ENCODE results near the gene GSAP.

GSAP gene

DNA sequence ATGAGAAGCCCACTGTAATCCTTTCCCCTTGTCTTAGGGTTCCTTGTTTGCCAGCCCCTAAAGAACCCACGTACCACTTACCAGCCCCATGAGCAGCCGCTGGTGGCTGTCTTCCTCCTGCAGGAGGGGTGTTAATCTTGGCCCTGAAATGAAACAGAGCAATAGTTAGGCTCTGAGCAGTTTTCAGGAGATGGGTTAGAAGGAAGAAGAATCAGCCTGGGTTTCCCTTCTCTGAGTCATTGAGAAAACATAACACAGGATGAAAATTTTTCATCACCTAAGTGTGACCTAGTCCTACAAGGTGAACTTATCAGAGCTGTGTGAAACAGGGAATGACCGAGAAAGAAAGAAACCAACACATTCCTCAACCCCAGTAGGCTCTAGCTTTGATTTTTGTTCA is 90.0 kb downstream of the GSAP start:
- Histone ChIP-seq H3K36me3 (ENCODE audit: insufficient read depth) (no peaks in the 10 kb centered on the region), H3K9ac (no peak overlapping the region), H3K4me3 (IDR thresholded peaks at IDR 0.05; ENCODE audit: insufficient read depth, low read depth, low read length) (no peak overlapping the region), H3K27me3 (ENCODE audit: insufficient read depth, low read depth) (no peaks in the 10 kb centered on the region), H3K79me2 (ENCODE audit: insufficient read depth, low read depth) (no peaks in the 10 kb centered on the region), H3K27ac (no peak overlapping the region), H4K20me1 (ENCODE audit: insufficient read depth) (no peaks in the 10 kb centered on the region), H3K4me2 (no peak overlapping the region), H3K4me1 (ENCODE audit: low read depth, poor library complexity, severe bottlenecking) (peaks cover 30% of the 10 kb centered on the region), H2AFZ (ENCODE audit: low read depth) (no peak overlapping the region)
- no peak for TF ChIP-seq CTCF (conservative IDR thresholded peaks at IDR 0.05; ENCODE audit: low read depth, low read length)

DNA sequence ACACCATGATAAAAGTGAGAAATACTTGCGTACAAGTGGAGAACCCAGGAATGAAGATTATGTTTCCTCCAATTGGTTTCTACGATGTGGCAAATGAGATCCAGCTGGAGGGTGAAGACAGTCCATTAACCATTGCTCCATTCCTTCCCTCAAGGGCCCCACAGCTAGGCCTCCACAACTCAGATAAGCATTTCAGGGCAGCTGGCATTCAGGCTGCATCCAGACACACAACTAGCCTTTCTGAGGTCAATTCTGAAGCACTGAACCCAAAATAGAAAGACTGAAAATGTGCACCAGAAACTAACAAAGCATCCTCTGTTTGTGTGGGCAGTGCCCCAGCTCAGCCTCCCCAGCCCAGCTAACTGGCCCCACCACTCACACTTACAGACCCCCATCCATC is 94.8 kb downstream of the GSAP start:
- TF ChIP-seq CTCF (conservative IDR thresholded peaks at IDR 0.05; ENCODE audit: low read depth, low read length): no peak
- Histone ChIP-seq H3K27me3 (ENCODE audit: insufficient read depth, low read depth) (no peaks in the 10 kb centered on the region), H3K4me1 (ENCODE audit: low read depth, poor library complexity, severe bottlenecking) (no peaks in the 10 kb centered on the region), H4K20me1 (ENCODE audit: insufficient read depth) (no peaks in the 10 kb centered on the region), H3K4me2 (no peak overlapping the region), H3K79me2 (ENCODE audit: insufficient read depth, low read depth) (no peaks in the 10 kb centered on the region), H3K4me3 (IDR thresholded peaks at IDR 0.05; ENCODE audit: insufficient read depth, low read depth, low read length) (no peak overlapping the region), H3K27ac (no peak overlapping the region), H2AFZ (ENCODE audit: low read depth) (no peak overlapping the region), H3K9ac (no peak overlapping the region), H3K36me3 (ENCODE audit: insufficient read depth) (no peaks in the 10 kb centered on the region)

DNA sequence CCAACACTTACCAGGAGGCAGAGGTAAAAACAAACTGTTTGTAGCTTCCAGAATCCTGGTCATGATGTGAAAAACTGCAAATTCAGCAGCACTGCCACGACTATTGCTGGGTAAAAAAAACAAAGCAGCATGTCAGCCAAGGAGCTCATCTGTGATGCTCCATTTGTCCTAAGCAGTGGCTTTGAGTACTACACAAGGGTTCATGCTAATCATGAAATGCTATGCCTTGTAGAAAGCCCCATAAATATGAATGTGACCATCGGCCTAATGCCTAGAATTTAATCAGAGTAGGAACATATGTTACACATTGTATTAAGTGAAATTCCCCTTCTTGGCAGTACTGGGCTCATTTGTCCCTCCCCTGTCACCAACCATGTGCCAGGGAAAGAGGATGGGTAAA is 95.4 kb downstream of the GSAP start:
- Histone ChIP-seq H3K4me1 (ENCODE audit: low read depth, poor library complexity, severe bottlenecking) (no peaks in the 10 kb centered on the region), H3K36me3 (ENCODE audit: insufficient read depth) (no peaks in the 10 kb centered on the region), H3K79me2 (ENCODE audit: insufficient read depth, low read depth) (no peaks in the 10 kb centered on the region), H3K4me2 (no peak overlapping the region), H4K20me1 (ENCODE audit: insufficient read depth) (no peaks in the 10 kb centered on the region), H3K27ac (no peak overlapping the region), H3K9ac (no peak overlapping the region), H2AFZ (ENCODE audit: low read depth) (no peak overlapping the region), H3K4me3 (IDR thresholded peaks at IDR 0.05; ENCODE audit: insufficient read depth, low read depth, low read length) (no peak overlapping the region), H3K27me3 (ENCODE audit: insufficient read depth, low read depth) (no peaks in the 10 kb centered on the region)
- TF ChIP-seq CTCF (conservative IDR thresholded peaks at IDR 0.05; ENCODE audit: low read depth, low read length): no peak

GRCh38 chr7:77320137-77320536 is 96.0 kb downstream of the GSAP start:
- no peak for TF ChIP-seq CTCF (conservative IDR thresholded peaks at IDR 0.05; ENCODE audit: low read depth, low read length)
- no peaks in the 10 kb centered on the region for H3K36me3 ChIP-seq (ENCODE audit: insufficient read depth)
- no peaks in the 10 kb centered on the region for H4K20me1 ChIP-seq (ENCODE audit: insufficient read depth)
- H3K27me3 ChIP-seq (ENCODE audit: insufficient read depth, low read depth): no peaks in the 10 kb centered on the region
- no peaks in the 10 kb centered on the region for H3K79me2 ChIP-seq (ENCODE audit: insufficient read depth, low read depth)
- no peak overlapping the region for H2AFZ ChIP-seq (ENCODE audit: low read depth)
- no peak overlapping the region for H3K4me3 ChIP-seq (IDR thresholded peaks at IDR 0.05; ENCODE audit: insufficient read depth, low read depth, low read length)
- no peak overlapping the region for H3K9ac ChIP-seq
- no peak overlapping the region for H3K27ac ChIP-seq
- no peaks in the 10 kb centered on the region for H3K4me1 ChIP-seq (ENCODE audit: low read depth, poor library complexity, severe bottlenecking)
- H3K4me2 ChIP-seq: no peak overlapping the region

GRCh38 chr7:77318019-77318418 is 98.1 kb downstream of the GSAP start:
- H3K27me3 ChIP-seq (ENCODE audit: insufficient read depth, low read depth): no peaks in the 10 kb centered on the region
- H3K79me2 ChIP-seq (ENCODE audit: insufficient read depth, low read depth): no peaks in the 10 kb centered on the region
- H4K20me1 ChIP-seq (ENCODE audit: insufficient read depth): no peaks in the 10 kb centered on the region
- no peaks in the 10 kb centered on the region for H3K4me1 ChIP-seq (ENCODE audit: low read depth, poor library complexity, severe bottlenecking)
- no peak overlapping the region for H3K4me2 ChIP-seq
- no peak overlapping the region for H3K4me3 ChIP-seq (IDR thresholded peaks at IDR 0.05; ENCODE audit: insufficient read depth, low read depth, low read length)
- H3K27ac ChIP-seq: no peak overlapping the region
- H3K9ac ChIP-seq: no peak overlapping the region
- H3K36me3 ChIP-seq (ENCODE audit: insufficient read depth): no peaks in the 10 kb centered on the region
- no peak for TF ChIP-seq CTCF (conservative IDR thresholded peaks at IDR 0.05; ENCODE audit: low read depth, low read length)
- H2AFZ ChIP-seq (ENCODE audit: low read depth): no peak overlapping the region
